Esophagus (tissue), 2 donors: Measurements from ENCODE around the gene VDAC2. TPM values are rescaled to one million over a fixed set of nuclear protein-coding genes. Genes with fewer than 3 reads are reported as not detected.
"Not testable (repeated sequence)": the region's sequence is repeated elsewhere in the genome, so short reads cannot be mapped to it uniquely, and the experiment has no call there.

Experiments used
- H3K27ac ChIP-seq, 2 donors: one replicate each; pipeline ENCODE4 v1.5.1; 2013; ENCODE audit warnings: low read depth in 2 of 2, mild to moderate bottlenecking in 2 of 2, inconsistent platforms in 1 of 2, low read length in 1 of 2, moderate library complexity in 1 of 2
- H3K27me3 ChIP-seq, 2 donors: one replicate each; pipeline ENCODE4 v1.6.1; 2013; ENCODE audit warnings: low read length in 2 of 2, control low read depth in 1 of 2, mild to moderate bottlenecking in 1 of 2; ENCODE audit not compliant: insufficient read depth in 2 of 2, control insufficient read depth in 1 of 2
- H3K36me3 ChIP-seq, 2 donors: one replicate each; pipeline ENCODE4 v1.6.1; 2013; ENCODE audit warnings: low read length in 1 of 2; ENCODE audit not compliant: control insufficient read depth in 2 of 2, insufficient read depth in 2 of 2
- H3K4me1 ChIP-seq, 2 donors: one replicate each; pipeline ENCODE4 v1.6.1; 2013; ENCODE audit warnings: low read length in 1 of 2; ENCODE audit not compliant: control insufficient read depth in 2 of 2, insufficient read depth in 2 of 2
- H3K4me3 ChIP-seq, 2 donors: one replicate each; pipeline ENCODE4 v1.5.1; 2013; ENCODE audit warnings: low read length in 2 of 2, mild to moderate bottlenecking in 2 of 2, low read depth in 1 of 2, moderate library complexity in 1 of 2
- H3K9me3 ChIP-seq, 2 donors: one replicate each; pipeline ENCODE4 v1.6.1; 2013; ENCODE audit warnings: mild to moderate bottlenecking in 2 of 2, low read depth in 1 of 2, low read length in 1 of 2, moderate library complexity in 1 of 2; ENCODE audit not compliant: control insufficient read depth in 2 of 2, insufficient read depth in 1 of 2
- WGBS, 2 donors: extraction: QIAGEN DNeasy Blood & Tissue Kit; methylation state at CpG; one replicate each; pipeline ENCODE4 v1.1.7; 2013; 5-methylcytosine and 5-hydroxymethylcytosine counted together
- polyA plus RNA-seq, 2 donors: library from polyadenylated mRNA; stranded (reverse); fragments of 200-250 nt; gene quantifications; one replicate each; pipeline ENCODE4 v1.2.3, GENCODE V29; 2013
- donor health status: healthy with polysubstance abuse.
- donor health status: Bipolar disorder and iron deficiency.

Gene VDAC2
- polyA plus RNA-seq, 2 donors, result 268 to 282 TPM

GRCh38 chr10:75197066-75197465 is 13.5 kb upstream of the VDAC2 start:
- H3K27ac ChIP-seq, result peak overlapping the region in 1 of 2 donors; percentile 17
- no peaks in the 10 kb centered on the region for H3K27me3 ChIP-seq
- WGBS, 2 donors, result 88% methylated on average over 3 of the region's 3 CpGs
- H3K36me3 ChIP-seq, result no peaks in the 10 kb centered on the region
- H3K4me3 ChIP-seq, result no peak overlapping the region
- H3K4me1 ChIP-seq, result peaks cover 0 to 9% of the 10 kb centered on the region in 2 donors
- H3K9me3 ChIP-seq, result no peaks in the 10 kb centered on the region

- Histone ChIP-seq H3K36me3 (no peaks in the 10 kb centered on the region), H3K9me3 (no peaks in the 10 kb centered on the region), H3K4me3 (no peak overlapping the region), H3K4me1 (peaks cover 0 to 16% of the 10 kb centered on the region in 2 donors), H3K27me3 (no peaks in the 10 kb centered on the region), H3K27ac (peak overlapping the region in 1 of 2 donors; percentile 67)
- WGBS, 2 donors, result 83 to 95% methylated on average over 2 of the region's 2 CpGs
These were observed 12.7 kb upstream of the VDAC2 start for GRCh38 chr10:75197906-75198305.

- not testable (repeated sequence) for H3K27ac ChIP-seq, H3K9me3 ChIP-seq, H3K27me3 ChIP-seq, H3K36me3 ChIP-seq, H3K4me3 ChIP-seq
- 96 to 97% methylated on average over 6 of the region's 6 CpGs for WGBS, 2 donors
- H3K4me1 ChIP-seq, result peaks cover 0 to 19% of the 10 kb centered on the region in 2 donors
These were observed 10.6 kb upstream of the VDAC2 start for GRCh38 chr10:75199949-75200348.

- Histone ChIP-seq H3K27me3 (no peaks in the 10 kb centered on the region), H3K4me3 (no peak overlapping the region), H3K4me1 (peaks cover 0 to 14% of the 10 kb centered on the region in 2 donors), H3K9me3 (no peaks in the 10 kb centered on the region), H3K27ac (peak overlapping the region; percentile 85 to 89), H3K36me3 (no peaks in the 10 kb centered on the region)
- WGBS, 2 donors, result 64 to 73% methylated on average over 9 of the region's 9 CpGs
These were observed 8.7 kb upstream of the VDAC2 start for GRCh38 chr10:75201793-75202307.

GRCh38 chr10:75202321-75203045 is 8.1 kb upstream of the VDAC2 start:
- H3K4me3 ChIP-seq, result no peak overlapping the region
- peak overlapping the region; percentile 85 to 89 for H3K27ac ChIP-seq
- no peaks in the 10 kb centered on the region for H3K27me3 ChIP-seq
- H3K9me3 ChIP-seq, result no peaks in the 10 kb centered on the region
- WGBS, 2 donors, result 18 to 41% methylated on average over 1 of the region's 1 CpG
- H3K36me3 ChIP-seq, result no peaks in the 10 kb centered on the region
- peaks cover 0 to 16% of the 10 kb centered on the region in 2 donors for H3K4me1 ChIP-seq

GRCh38 chr10:75203046-75203620 is 7.5 kb upstream of the VDAC2 start:
- not testable (repeated sequence) for H3K36me3 ChIP-seq, H3K4me3 ChIP-seq, H3K27me3 ChIP-seq, H3K9me3 ChIP-seq
- Histone ChIP-seq H3K27ac (peak overlapping the region; percentile 85 to 89), H3K4me1 (peaks cover 0 to 19% of the 10 kb centered on the region in 2 donors)
- 55 to 58% methylated on average over 11 of the region's 11 CpGs for WGBS, 2 donors

GRCh38 chr10:75203724-75204123 is 6.9 kb upstream of the VDAC2 start:
- 91 to 95% methylated on average over 5 of the region's 5 CpGs for WGBS, 2 donors
- Histone ChIP-seq H3K36me3 (no peaks in the 10 kb centered on the region), H3K4me3 (no peak overlapping the region), H3K9me3 (no peaks in the 10 kb centered on the region), H3K27me3 (no peaks in the 10 kb centered on the region), H3K27ac (peak overlapping the region; percentile 85 to 88), H3K4me1 (peaks cover 0 to 19% of the 10 kb centered on the region in 2 donors)

GRCh38 chr10:75205908-75206307 is 4.7 kb upstream of the VDAC2 start:
- H3K4me3 ChIP-seq, result no peak overlapping the region
- H3K36me3 ChIP-seq, result no peaks in the 10 kb centered on the region
- peak overlapping the region; percentile 65 to 87 for H3K27ac ChIP-seq
- H3K4me1 ChIP-seq, result peaks cover 0 to 19% of the 10 kb centered on the region in 2 donors
- no peaks in the 10 kb centered on the region for H3K27me3 ChIP-seq
- no peaks in the 10 kb centered on the region for H3K9me3 ChIP-seq
- WGBS, 2 donors, result 90 to 91% methylated on average over 2 of the region's 2 CpGs

GRCh38 chr10:75206638-75207037 is 4.0 kb upstream of the VDAC2 start:
- not testable (repeated sequence) for H3K9me3 ChIP-seq, H3K4me3 ChIP-seq, H3K36me3 ChIP-seq, H3K27me3 ChIP-seq
- Histone ChIP-seq H3K4me1 (peaks cover 0 to 19% of the 10 kb centered on the region in 2 donors), H3K27ac (peak overlapping the region; percentile 94 to 95)
- WGBS, 2 donors, result 64 to 74% methylated on average over 14 of the region's 14 CpGs
